Osteocyte (in vitro differentiated cells): ENCODE results near the gene FBRSL1. TPM values are rescaled to one million over a fixed set of nuclear protein-coding genes. Genes with fewer than 3 reads are reported as not detected.
"Not testable (repeated sequence)": the region's sequence is repeated elsewhere in the genome, so short reads cannot be mapped to it uniquely, and the experiment has no call there.

ENCODE experiments used
- DNase-seq: peaks from one replicate; pipeline ENCODE4 v3.0.0; 2021; ENCODE audit warnings: mixed read lengths; ENCODE audit not compliant: unreplicated experiment; ENCODE audit errors: extremely low spot score
- H3K27ac Mint-ChIP-seq: one replicate; pipeline ENCODE4 v1.8.0; 2021; ENCODE audit warnings: mild to moderate bottlenecking, mixed read lengths; ENCODE audit not compliant: unreplicated experiment
- H3K27me3 Mint-ChIP-seq: one replicate; pipeline ENCODE4 v1.8.0; 2021; ENCODE audit warnings: mixed read lengths; ENCODE audit not compliant: unreplicated experiment
- H3K36me3 Mint-ChIP-seq: one replicate; pipeline ENCODE4 v1.8.0; 2021; ENCODE audit warnings: mixed read lengths; ENCODE audit not compliant: unreplicated experiment
- H3K4me1 Mint-ChIP-seq: one replicate; pipeline ENCODE4 v1.8.0; 2021; ENCODE audit warnings: mixed read lengths; ENCODE audit not compliant: unreplicated experiment
- H3K4me3 Mint-ChIP-seq: one replicate; pipeline ENCODE4 v1.8.0; 2021; ENCODE audit warnings: mild to moderate bottlenecking, moderate library complexity, mixed read lengths; ENCODE audit not compliant: unreplicated experiment
- H3K9me3 Mint-ChIP-seq: one replicate; pipeline ENCODE4 v1.8.0; 2021; ENCODE audit warnings: mixed read lengths; ENCODE audit not compliant: unreplicated experiment
- CTCF ChIP-seq: fragments of 200-600 bp; sonication (generic); IDR thresholded peaks from 2 replicates; pipeline ENCODE4 v1.5.0; 2021; ENCODE audit warnings: antibody characterized with exemption, mild to moderate bottlenecking, moderate library complexity
- total RNA-seq: library from RNA; stranded (reverse); gene quantifications from 2 replicates; pipeline ENCODE4 v1.2.1, GENCODE V29; 2021

Gene FBRSL1
- total RNA-seq, 1 donor from 2014 or later = 46.2 TPM

- H3K36me3 Mint-ChIP-seq = peaks cover 4% of the 10 kb centered on the region
- DNase-seq = no peak
- no peak overlapping the region for H3K27ac Mint-ChIP-seq
- H3K4me3 Mint-ChIP-seq = no peak overlapping the region
- no peaks in the 10 kb centered on the region for H3K9me3 Mint-ChIP-seq
- peaks cover 2% of the 10 kb centered on the region for H3K4me1 Mint-ChIP-seq
- H3K27me3 Mint-ChIP-seq = no peaks in the 10 kb centered on the region
- TF ChIP-seq CTCF = no peak
Observed at GRCh38 chr12:132529156-132529839, 39.3 kb downstream of the FBRSL1 start.

- H3K27ac Mint-ChIP-seq = no peak overlapping the region
- peaks cover 4% of the 10 kb centered on the region for H3K36me3 Mint-ChIP-seq
- H3K9me3 Mint-ChIP-seq = no peaks in the 10 kb centered on the region
- H3K27me3 Mint-ChIP-seq = no peaks in the 10 kb centered on the region
- no peak overlapping the region for H3K4me3 Mint-ChIP-seq
- H3K4me1 Mint-ChIP-seq = no peaks in the 10 kb centered on the region
- no peak for DNase-seq
- no peak for TF ChIP-seq CTCF
Observed at GRCh38 chr12:132529906-132530305, 40.0 kb downstream of the FBRSL1 start.

- Mint-ChIP-seq H3K27me3 (no peaks in the 10 kb centered on the region), H3K4me1 (no peaks in the 10 kb centered on the region), H3K9me3 (peaks cover 4% of the 10 kb centered on the region), H3K27ac (no peak overlapping the region), H3K4me3 (no peak overlapping the region), H3K36me3 (peaks cover 4% of the 10 kb centered on the region)
- no peak for TF ChIP-seq CTCF
- DNase-seq = no peak
Observed at GRCh38 chr12:132530447-132530846, 40.5 kb downstream of the FBRSL1 start.

- TF ChIP-seq CTCF = no peak
- no peaks in the 10 kb centered on the region for H3K27me3 Mint-ChIP-seq
- no peak overlapping the region for H3K4me3 Mint-ChIP-seq
- H3K36me3 Mint-ChIP-seq = peaks cover 4% of the 10 kb centered on the region
- no peaks in the 10 kb centered on the region for H3K4me1 Mint-ChIP-seq
- DNase-seq = no peak
- H3K9me3 Mint-ChIP-seq = peaks cover 4% of the 10 kb centered on the region
- H3K27ac Mint-ChIP-seq = no peak overlapping the region
Observed at GRCh38 chr12:132530851-132531250, 40.9 kb downstream of the FBRSL1 start.

GRCh38 chr12:132532711-132533583 is 43.0 kb downstream of the FBRSL1 start:
- not testable (repeated sequence) for H3K36me3 Mint-ChIP-seq, H3K4me1 Mint-ChIP-seq, DNase-seq, H3K27ac Mint-ChIP-seq, H3K4me3 Mint-ChIP-seq, H3K9me3 Mint-ChIP-seq, H3K27me3 Mint-ChIP-seq
